WTC11 (cell line): ENCODE data around the gene NAALADL2. TPM values are rescaled to one million over a fixed set of nuclear protein-coding genes. Genes with fewer than 3 reads are reported as not detected.

Experiments used
- ATAC-seq: fragments of 200-7000 bp; cut with Tn5 transposase; 2 replicates; pipeline ENCODE4 v1.10.0; 2021; ENCODE audit warnings: mild to moderate bottlenecking, moderate library complexity
- CTCF ChIA-PET: fragments of 300-600 bp; sonication (Branson Sonifier 250); formaldehyde crosslinking; loops from one replicate; lab custom pipeline; 2021; ENCODE audit warnings: antibody characterized with exemption; lab: Charles Lee
- POLR2A ChIA-PET: fragments of 350-600 bp; sonication (Branson Sonifier 250); formaldehyde crosslinking; loops from one replicate; lab custom pipeline; 2021; ENCODE audit warnings: antibody characterized with exemption; lab: Charles Lee
- DNase-seq: peaks from one replicate; pipeline ENCODE4 v3.0.0; 2021; ENCODE audit warnings: low spot score
- H3K27ac Mint-ChIP-seq: 2 replicates; pipeline ENCODE4 v1.8.0; 2021; ENCODE audit warnings: mixed read lengths
- H3K27me3 Mint-ChIP-seq: 2 replicates; pipeline ENCODE4 v1.8.0; 2021; ENCODE audit warnings: low read depth, mild to moderate bottlenecking, moderate library complexity, mixed read lengths
- H3K36me3 Mint-ChIP-seq: 2 replicates; pipeline ENCODE4 v1.8.0; 2021; ENCODE audit warnings: mixed read lengths
- H3K4me1 Mint-ChIP-seq: 2 replicates; pipeline ENCODE4 v1.8.0; 2022; ENCODE audit warnings: mixed read lengths
- H3K4me3 Mint-ChIP-seq: 2 replicates; pipeline ENCODE4 v1.8.0; 2021; ENCODE audit warnings: mild to moderate bottlenecking, moderate library complexity, mixed read lengths
- H3K9me3 Mint-ChIP-seq: 2 replicates; pipeline ENCODE4 v1.8.0; 2021; ENCODE audit warnings: mixed read lengths
- ARID4B ChIP-seq: sonication (generic); formaldehyde crosslinking; IDR thresholded peaks from 2 replicates; pipeline ENCODE4 v1.8.0; 2023; ENCODE audit warnings: missing genetic modification reagents, mild to moderate bottlenecking, borderline replicate concordance
- ATF1 ChIP-seq: sonication (generic); formaldehyde crosslinking; IDR thresholded peaks from 2 replicates; pipeline ENCODE4 v1.8.1; 2023; ENCODE audit warnings: mild to moderate bottlenecking, moderate library complexity, missing genetic modification reagents
- CREB1 ChIP-seq: sonication (generic); formaldehyde crosslinking; IDR thresholded peaks from 2 replicates; pipeline ENCODE4 v1.8.0; 2023; ENCODE audit warnings: mild to moderate bottlenecking, missing genetic modification reagents
- CREM ChIP-seq: sonication (generic); formaldehyde crosslinking; IDR thresholded peaks from 2 replicates; pipeline ENCODE4 v1.8.1; 2022; ENCODE audit warnings: mild to moderate bottlenecking, missing genetic modification reagents, moderate library complexity
- CTCF ChIP-seq: fragments of 200-600 bp; IDR thresholded peaks from 2 replicates; pipeline ENCODE4 v1.8.0; 2022; ENCODE audit warnings: antibody characterized with exemption
- ELF4 ChIP-seq: sonication (generic); formaldehyde crosslinking; IDR thresholded peaks from 2 replicates; pipeline ENCODE4 v1.8.1; 2022; ENCODE audit warnings: low read depth, mild to moderate bottlenecking, moderate library complexity, missing genetic modification reagents
- JAZF1 ChIP-seq: fragments of 250-450 bp; sonication (Bioruptor Pico); IDR thresholded peaks from 2 replicates; pipeline ENCODE4 v1.9.0; 2021; ENCODE audit warnings: moderate library complexity, mild to moderate bottlenecking, inconsistent platforms
- MYBL2 ChIP-seq: sonication (generic); formaldehyde crosslinking; IDR thresholded peaks from 2 replicates; pipeline ENCODE4 v1.8.1; 2023; ENCODE audit warnings: mild to moderate bottlenecking, moderate library complexity, missing genetic modification reagents
- PRDM15 ChIP-seq: sonication (generic); formaldehyde crosslinking; IDR thresholded peaks from 2 replicates; pipeline ENCODE4 v1.8.0; 2022; ENCODE audit warnings: missing genetic modification reagents
- SMAD3 ChIP-seq: sonication (generic); formaldehyde crosslinking; IDR thresholded peaks from 2 replicates; pipeline ENCODE4 v1.8.0; 2022; ENCODE audit warnings: missing genetic modification reagents, mild to moderate bottlenecking, borderline replicate concordance
- SOX15 ChIP-seq: fragments of 250-450 bp; sonication (Bioruptor Pico); IDR thresholded peaks from 2 replicates; pipeline ENCODE4 v1.9.0; 2021; ENCODE audit warnings: mild to moderate bottlenecking
- ZMAT4 ChIP-seq: fragments of 250-450 bp; sonication (Bioruptor Pico); IDR thresholded peaks from 2 replicates; pipeline ENCODE4 v1.9.0; 2021; ENCODE audit warnings: mild to moderate bottlenecking
- total RNA-seq: library from RNA; stranded (reverse); gene quantifications from 3 replicates; pipeline ENCODE4 v1.2.3, GENCODE V29; 2021
- TF ChIP-seq, protein P1 (sequence below): fragments of 250-450 bp; sonication (Bioruptor Pico); IDR thresholded peaks from 2 replicates; pipeline ENCODE4 v2.1.2; 2022; ENCODE audit warnings: mild to moderate bottlenecking, moderate library complexity

The NAALADL2 gene
- total RNA-seq, 1 experiment from 2014 or later = 1.2 TPM

DNA sequence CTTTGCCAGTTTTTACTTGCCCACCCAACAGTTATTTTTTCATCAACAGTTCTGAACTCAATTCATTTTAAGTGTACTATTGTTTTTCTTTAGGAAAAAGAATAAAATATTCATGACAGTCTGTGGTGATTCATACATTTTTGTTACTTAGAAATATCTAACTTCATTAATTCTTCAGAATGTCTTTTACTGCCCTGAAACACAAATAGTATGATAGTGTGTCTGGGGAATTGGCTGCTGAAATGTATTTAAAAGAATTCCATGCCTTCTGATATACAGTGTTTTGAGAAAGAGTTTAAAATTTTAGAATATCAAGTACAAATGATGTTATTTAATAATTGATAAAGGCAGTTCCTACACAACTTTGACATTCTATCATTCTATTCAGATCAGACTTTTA lies 854.1 kb downstream of the NAALADL2 start:
- Mint-ChIP-seq H3K27me3 (no peaks in the 10 kb centered on the region), H3K9me3 (peaks cover 8% of the 10 kb centered on the region), H3K27ac (no peak overlapping the region), H3K4me3 (no peak overlapping the region), H3K4me1 (no peaks in the 10 kb centered on the region), H3K36me3 (no peaks in the 10 kb centered on the region; the same call in 1 of the 2 replicates)
- ATAC-seq (no peak), DNase-seq (no peak)
- POLR2A ChIA-PET = no interaction called here
- CTCF ChIA-PET = no interaction called here
- TF ChIP-seq CREB1 (CRISPR knock-in tag) (no peak), JAZF1 (CRISPR knock-in tag) (no peak), SMAD3 (CRISPR knock-in tag) (no peak), SOX15 (no peak), ATF1 (CRISPR knock-in tag) (no peak), ELF4 (no peak)

GRCh38 chr3:175716446-175716845 lies 857.3 kb downstream of the NAALADL2 start:
- no peaks in the 10 kb centered on the region for H3K27me3 Mint-ChIP-seq
- H3K9me3 Mint-ChIP-seq = peaks cover 17% of the 10 kb centered on the region
- ChIA-PET POLR2A (no interaction called here), CTCF (no interaction called here)
- no peak overlapping the region for H3K27ac Mint-ChIP-seq
- no peak for TF ChIP-seq ARID4B
- TF ChIP-seq, protein P1, sequence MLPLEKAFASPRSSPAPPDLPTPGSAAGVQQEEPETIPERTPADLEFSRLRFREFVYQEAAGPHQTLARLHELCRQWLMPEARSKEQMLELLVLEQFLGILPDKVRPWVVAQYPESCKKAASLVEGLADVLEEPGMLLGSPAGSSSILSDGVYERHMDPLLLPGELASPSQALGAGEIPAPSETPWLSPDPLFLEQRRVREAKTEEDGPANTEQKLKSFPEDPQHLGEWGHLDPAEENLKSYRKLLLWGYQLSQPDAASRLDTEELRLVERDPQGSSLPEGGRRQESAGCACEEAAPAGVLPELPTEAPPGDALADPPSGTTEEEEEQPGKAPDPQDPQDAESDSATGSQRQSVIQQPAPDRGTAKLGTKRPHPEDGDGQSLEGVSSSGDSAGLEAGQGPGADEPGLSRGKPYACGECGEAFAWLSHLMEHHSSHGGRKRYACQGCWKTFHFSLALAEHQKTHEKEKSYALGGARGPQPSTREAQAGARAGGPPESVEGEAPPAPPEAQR (CRISPR knock-in tag) = no peak
- no peak for TF ChIP-seq CREB1 (CRISPR knock-in tag)
- TF ChIP-seq ZMAT4 (CRISPR knock-in tag) = no peak
- TF ChIP-seq ELF4 = no peak
- no peak for TF ChIP-seq PRDM15 (CRISPR knock-in tag)
- TF ChIP-seq SMAD3 (CRISPR knock-in tag) = no peak
- no peak for TF ChIP-seq CTCF
- TF ChIP-seq MYBL2 (CRISPR knock-in tag) = no peak
- TF ChIP-seq CREM (CRISPR knock-in tag) = no peak
- H3K4me3 Mint-ChIP-seq = no peak overlapping the region
- DNase-seq (no peak), ATAC-seq (no peak)
- H3K4me1 Mint-ChIP-seq = no peaks in the 10 kb centered on the region
- no peaks in the 10 kb centered on the region; the same call in 1 of the 2 replicates for H3K36me3 Mint-ChIP-seq
